GM23248 (cell line): Measurements from ENCODE around the gene GSTO2. TPM values are rescaled to one million over a fixed set of nuclear protein-coding genes. Genes with fewer than 3 reads are reported as not detected.

Source experiments
- DNase-seq: peaks from one replicate; pipeline ENCODE4 v3.0.0-alpha.2; 2015
- H2AFZ ChIP-seq: fragments of 200-600 bp; sonication (generic); 2 replicates; pipeline ENCODE4 v1.6.1; 2016; ENCODE audit warnings: antibody characterized with exemption
- H3F3A ChIP-seq: fragments of 200-600 bp; sonication (generic); 2 replicates; pipeline ENCODE4 v1.6.1; 2016; ENCODE audit warnings: mild to moderate bottlenecking, antibody characterized with exemption, mixed run types; ENCODE audit not compliant: insufficient read depth
- H3K27ac ChIP-seq: fragments of 200-600 bp; sonication (generic); 2 replicates; pipeline ENCODE4 v1.5.1; 2016; ENCODE audit warnings: mild to moderate bottlenecking
- H3K27me3 ChIP-seq: fragments of 200-600 bp; sonication (generic); replicated peaks from 2 replicates; pipeline ENCODE4 v1.6.1; 2016; ENCODE audit warnings: mild to moderate bottlenecking; ENCODE audit not compliant: insufficient read depth
- H3K36me3 ChIP-seq: fragments of 200-600 bp; sonication (generic); 2 replicates; pipeline ENCODE4 v1.6.1; 2016; ENCODE audit warnings: low read depth, mild to moderate bottlenecking
- H3K4me1 ChIP-seq: fragments of 200-600 bp; sonication (generic); 2 replicates; pipeline ENCODE4 v1.6.1; 2016; ENCODE audit warnings: mild to moderate bottlenecking; ENCODE audit not compliant: insufficient read depth
- H3K4me2 ChIP-seq: fragments of 200-600 bp; sonication (generic); one replicate; pipeline ENCODE4 v1.6.1; 2016; ENCODE audit warnings: mild to moderate bottlenecking; ENCODE audit not compliant: unreplicated experiment
- H3K4me3 ChIP-seq: fragments of 200-600 bp; sonication (generic); 2 replicates; pipeline ENCODE4 v1.5.1; 2016; ENCODE audit warnings: mild to moderate bottlenecking
- H3K79me2 ChIP-seq: fragments of 200-600 bp; sonication (generic); 2 replicates; pipeline ENCODE4 v1.6.1; 2016; ENCODE audit warnings: mild to moderate bottlenecking; ENCODE audit not compliant: insufficient read depth
- H3K9ac ChIP-seq: fragments of 200-600 bp; sonication (generic); 2 replicates; pipeline ENCODE4 v1.6.1; 2016; ENCODE audit warnings: mild to moderate bottlenecking
- H3K9me2 ChIP-seq: fragments of 200-600 bp; sonication (generic); 2 replicates; pipeline ENCODE4 v1.6.1; 2016; ENCODE audit warnings: mixed run types, mild to moderate bottlenecking, moderate library complexity; ENCODE audit not compliant: insufficient read depth
- H3K9me3 ChIP-seq: fragments of 200-600 bp; sonication (generic); one replicate; pipeline ENCODE4 v1.6.1; 2017; ENCODE audit warnings: low read depth
- H4K20me1 ChIP-seq: fragments of 200-600 bp; sonication (generic); 2 replicates; pipeline ENCODE4 v1.6.0; 2016; ENCODE audit not compliant: insufficient read depth
- EZH2 ChIP-seq: fragments of 200-600 bp; sonication (generic); IDR thresholded peaks from 2 replicates; pipeline ENCODE4 v1.6.1; 2018; ENCODE audit warnings: antibody characterized with exemption, mild to moderate bottlenecking; ENCODE audit not compliant: insufficient read depth, poor library complexity, severe bottlenecking
- EZH2phosphoT487 ChIP-seq: fragments of 200-600 bp; sonication (generic); IDR thresholded peaks from 2 replicates; pipeline ENCODE4 v1.6.1; 2018; ENCODE audit warnings: antibody characterized with exemption, moderate library complexity, mild to moderate bottlenecking, low read depth; ENCODE audit not compliant: insufficient read depth
- WGBS, 2 experiments: methylation state at CpG; one replicate each; pipeline ENCODE4 v1.1.6; 2015 to 2017; ENCODE audit warnings: low lambda C conversion rate in 2 of 2, low coverage in 1 of 2; ENCODE audit errors: missing lambda C conversion rate in 2 of 2; 5-methylcytosine and 5-hydroxymethylcytosine counted together
- in situ Hi-C: fragments of 300-500 bp; cut with MboI; formaldehyde crosslinking; loops from 2 replicates; pipeline ENCODE4 v1.15.0; 2020
- polyA plus RNA-seq: library from polyadenylated mRNA; unstranded; fragments of >200 nt; fragmentation: Nextera tagmentation; extraction: Ambion mirVana; gene quantifications from 2 replicates; pipeline ENCODE4 v1.2.1, GENCODE V29; 2016
- total RNA-seq: library from RNA; depleted of rRNA; stranded (reverse); fragments of >200 nt; shearing (Covaris generic); gene quantifications from 2 replicates; pipeline ENCODE4 v1.2.3, GENCODE V29; 2014

The GSTO2 gene
- total and polyA plus RNA-seq, 2 experiments from 2014 or later: 1.1 to 2.2 TPM

GRCh38 chr10:104328896-104329710 is 60.1 kb downstream of the GSTO2 start:
- peak overlapping the region; percentile 66 for H3K4me3 ChIP-seq
- H3K9me2 ChIP-seq: no peaks in the 10 kb centered on the region
- peaks cover 74% of the 10 kb centered on the region for H3K79me2 ChIP-seq
- H3K9me3 ChIP-seq: no peaks in the 10 kb centered on the region
- H3K36me3 ChIP-seq: no peaks in the 10 kb centered on the region
- 4 to 5% methylated on average over 12 to 15 of the region's 15 CpGs for WGBS, 2 experiments
- H3K27me3 ChIP-seq: no peaks in the 10 kb centered on the region
- in situ Hi-C loops: no loop called here
- peaks cover 60% of the 10 kb centered on the region for H3F3A ChIP-seq
- peaks cover 64% of the 10 kb centered on the region for H3K4me1 ChIP-seq
- peak; percentile 98 for DNase-seq
- peak overlapping the region; percentile 95 for H3K4me2 ChIP-seq
- H2AFZ ChIP-seq: no peak overlapping the region
- H3K27ac ChIP-seq: peak overlapping the region; percentile 100
- no peak for TF ChIP-seq EZH2phosphoT487
- no peak for TF ChIP-seq EZH2
- H4K20me1 ChIP-seq: no peaks in the 10 kb centered on the region
- peak overlapping the region; percentile 99 for H3K9ac ChIP-seq

- H3K36me3 ChIP-seq: no peaks in the 10 kb centered on the region
- H3K4me3 ChIP-seq: peak overlapping the region; percentile 38
- no peaks in the 10 kb centered on the region for H3K9me2 ChIP-seq
- H4K20me1 ChIP-seq: no peaks in the 10 kb centered on the region
- in situ Hi-C loops: no loop called here
- H3K9ac ChIP-seq: peak overlapping the region; percentile 99
- no peaks in the 10 kb centered on the region for H3K9me3 ChIP-seq
- WGBS, 2 experiments: 2 to 6% methylated on average over 3 of the region's 3 CpGs
- peaks cover 60% of the 10 kb centered on the region for H3F3A ChIP-seq
- no peak overlapping the region for H2AFZ ChIP-seq
- H3K4me2 ChIP-seq: peak overlapping the region; percentile 95
- TF ChIP-seq EZH2phosphoT487 (no peak), EZH2 (no peak)
- peak; percentile 96 for DNase-seq
- peak overlapping the region; percentile 100 for H3K27ac ChIP-seq
- H3K4me1 ChIP-seq: peaks cover 64% of the 10 kb centered on the region
- no peaks in the 10 kb centered on the region for H3K27me3 ChIP-seq
- peaks cover 74% of the 10 kb centered on the region for H3K79me2 ChIP-seq
Measured at GRCh38 chr10:104329735-104330134, 60.8 kb downstream of the GSTO2 start.

GRCh38 chr10:104330168-104331110 is 61.5 kb downstream of the GSTO2 start:
- 23 to 24% methylated on average over 8 of the region's 8 CpGs for WGBS, 2 experiments
- H4K20me1 ChIP-seq: no peaks in the 10 kb centered on the region
- no peaks in the 10 kb centered on the region for H3K27me3 ChIP-seq
- in situ Hi-C loops: no loop called here
- H2AFZ ChIP-seq: no peak overlapping the region
- peak; percentile 89 for DNase-seq
- peak overlapping the region; percentile 100 for H3K27ac ChIP-seq
- H3K9me3 ChIP-seq: no peaks in the 10 kb centered on the region
- peaks cover 74% of the 10 kb centered on the region for H3K79me2 ChIP-seq
- peak overlapping the region; percentile 95 for H3K4me2 ChIP-seq
- no peaks in the 10 kb centered on the region for H3K9me2 ChIP-seq
- H3K4me1 ChIP-seq: peaks cover 64% of the 10 kb centered on the region
- peak overlapping the region; percentile 99 for H3K9ac ChIP-seq
- H3K4me3 ChIP-seq: peak overlapping the region; percentile 51
- H3F3A ChIP-seq: peaks cover 60% of the 10 kb centered on the region
- no peak for TF ChIP-seq EZH2phosphoT487
- no peak for TF ChIP-seq EZH2
- no peaks in the 10 kb centered on the region for H3K36me3 ChIP-seq

GRCh38 chr10:104331208-104331838 is 62.3 kb downstream of the GSTO2 start:
- peak overlapping the region; percentile 51 for H3K4me3 ChIP-seq
- H4K20me1 ChIP-seq: no peaks in the 10 kb centered on the region

More at GRCh38 chr10:104331208-104331838, 62.3 kb downstream of the GSTO2 start:
- H3K9ac ChIP-seq: peak overlapping the region; percentile 99
- peaks cover 60% of the 10 kb centered on the region for H3F3A ChIP-seq
- no peaks in the 10 kb centered on the region for H3K36me3 ChIP-seq
- H3K4me2 ChIP-seq: peak overlapping the region; percentile 95
- no peaks in the 10 kb centered on the region for H3K27me3 ChIP-seq
- no peak overlapping the region for H2AFZ ChIP-seq
- DNase-seq: peak; percentile 55
- no peak for TF ChIP-seq EZH2
- TF ChIP-seq EZH2phosphoT487: no peak
- H3K9me2 ChIP-seq: no peaks in the 10 kb centered on the region
- WGBS, 2 experiments: 84% methylated on average over 9 of the region's 9 CpGs
- in situ Hi-C loops: no loop called here
- H3K79me2 ChIP-seq: peaks cover 74% of the 10 kb centered on the region
- peaks cover 72% of the 10 kb centered on the region for H3K4me1 ChIP-seq
- no peaks in the 10 kb centered on the region for H3K9me3 ChIP-seq
- peak overlapping the region; percentile 100 for H3K27ac ChIP-seq
